ENCODE results near the gene NAPEPLD.
"Not testable (repeated sequence)": the region's sequence is repeated elsewhere in the genome, so short reads cannot be mapped to it uniquely, and the experiment has no call there.

DNA sequence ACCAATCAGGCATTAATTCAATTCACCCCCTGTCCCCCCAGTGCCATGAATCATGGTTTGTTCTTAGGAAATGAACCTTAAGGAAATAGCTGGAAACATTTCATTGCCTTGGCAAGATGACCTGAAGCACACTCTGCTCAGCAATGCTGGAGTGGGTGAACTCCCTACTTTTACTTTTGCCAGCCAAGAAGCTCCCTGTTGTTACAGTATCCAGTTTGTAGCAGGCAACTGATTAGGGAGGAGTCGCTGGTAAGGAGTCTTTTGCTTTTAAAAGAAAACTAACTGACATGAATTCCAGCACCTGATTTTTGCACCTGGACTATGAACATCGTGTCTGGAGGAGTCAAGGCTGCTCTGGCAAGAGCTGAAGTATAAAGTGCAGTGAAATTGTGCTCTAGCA, 13.7 kb upstream of the NAPEPLD start:
- TF ChIP-seq POLR2A, POLR2AphosphoS5 (IDR thresholded peaks at IDR 0.05): not testable (repeated sequence)
- TF ChIP-seq, protein P1, sequence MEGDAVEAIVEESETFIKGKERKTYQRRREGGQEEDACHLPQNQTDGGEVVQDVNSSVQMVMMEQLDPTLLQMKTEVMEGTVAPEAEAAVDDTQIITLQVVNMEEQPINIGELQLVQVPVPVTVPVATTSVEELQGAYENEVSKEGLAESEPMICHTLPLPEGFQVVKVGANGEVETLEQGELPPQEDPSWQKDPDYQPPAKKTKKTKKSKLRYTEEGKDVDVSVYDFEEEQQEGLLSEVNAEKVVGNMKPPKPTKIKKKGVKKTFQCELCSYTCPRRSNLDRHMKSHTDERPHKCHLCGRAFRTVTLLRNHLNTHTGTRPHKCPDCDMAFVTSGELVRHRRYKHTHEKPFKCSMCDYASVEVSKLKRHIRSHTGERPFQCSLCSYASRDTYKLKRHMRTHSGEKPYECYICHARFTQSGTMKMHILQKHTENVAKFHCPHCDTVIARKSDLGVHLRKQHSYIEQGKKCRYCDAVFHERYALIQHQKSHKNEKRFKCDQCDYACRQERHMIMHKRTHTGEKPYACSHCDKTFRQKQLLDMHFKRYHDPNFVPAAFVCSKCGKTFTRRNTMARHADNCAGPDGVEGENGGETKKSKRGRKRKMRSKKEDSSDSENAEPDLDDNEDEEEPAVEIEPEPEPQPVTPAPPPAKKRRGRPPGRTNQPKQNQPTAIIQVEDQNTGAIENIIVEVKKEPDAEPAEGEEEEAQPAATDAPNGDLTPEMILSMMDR (IDR thresholded peaks at IDR 0.05): not testable (repeated sequence)

Data from breast epithelium (tissue), 3 donors.